ENCODE data around the gene FAU.

DNA sequence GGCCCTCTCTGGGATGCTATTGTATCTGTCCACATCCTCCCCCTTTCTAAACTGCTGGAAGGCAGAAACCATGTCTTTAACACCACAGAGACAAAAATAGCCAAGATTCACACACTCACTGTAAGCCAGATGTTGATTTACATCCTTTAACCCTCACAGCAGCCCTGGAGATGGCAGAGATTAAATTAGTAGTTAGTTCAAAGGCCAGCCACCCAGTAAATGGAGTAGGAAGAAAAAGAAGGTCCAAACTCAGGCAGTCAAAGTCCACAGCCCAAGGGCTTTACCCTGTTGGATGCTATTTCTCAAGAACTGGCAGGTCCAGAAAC, 2.3 kb downstream of the FAU start:
- TF ChIP-seq CTCF (IDR thresholded peaks at IDR 0.05 in 4 of 5, conservative IDR thresholded peaks at IDR 0.05 in 1 of 5) = no peak
- TF ChIP-seq POLR2A (IDR thresholded peaks at IDR 0.05) = no peak
